ENCODE data around the gene FGFR2. TPM values are rescaled to one million over a fixed set of nuclear protein-coding genes. Genes with fewer than 3 reads are reported as not detected.

Gene FGFR2
- total and polyA plus RNA-seq, 2 experiments from 2014 or later, result 41.3 to 90.4 TPM

GRCh38 chr10:121459622-121460453 is 138.4 kb downstream of the FGFR2 start:
- Histone ChIP-seq H3K79me2 (no peaks in the 10 kb centered on the region), H3K4me3 (no peak overlapping the region), H3K9me2 (replicated peaks; ENCODE audit: insufficient read depth) (no peaks in the 10 kb centered on the region), H3K9me3 (ENCODE audit: low read depth) (no peaks in the 10 kb centered on the region), H3K27ac (no peak overlapping the region), H3K36me3 (replicated peaks; ENCODE audit: insufficient read depth, low read depth) (no peaks in the 10 kb centered on the region), H3K27me3 (no peaks in the 10 kb centered on the region), H3K4me2 (no peak overlapping the region), H4K20me1 (ENCODE audit: insufficient read depth, poor library complexity, severe bottlenecking) (no peaks in the 10 kb centered on the region), H3K4me1 (ENCODE audit: insufficient read depth) (peaks cover 6% of the 10 kb centered on the region), H2AFZ (no peak overlapping the region)
- 76% methylated on average over 17 of the region's 17 CpGs for WGBS (ENCODE audit: low lambda C conversion rate, missing lambda C conversion rate)
- DNase-seq (ENCODE audit: low spot score), result no peak
- no peak for TF ChIP-seq CTCF (IDR thresholded peaks at IDR 0.05; ENCODE audit: poor library complexity)
- no peak for TF ChIP-seq EZH2 (IDR thresholded peaks at IDR 0.05; ENCODE audit: borderline replicate concordance)
- TF ChIP-seq EZH2phosphoT487 (IDR thresholded peaks at IDR 0.05; ENCODE audit: low read depth, severe bottlenecking, unreplicated experiment), result no peak

DNA sequence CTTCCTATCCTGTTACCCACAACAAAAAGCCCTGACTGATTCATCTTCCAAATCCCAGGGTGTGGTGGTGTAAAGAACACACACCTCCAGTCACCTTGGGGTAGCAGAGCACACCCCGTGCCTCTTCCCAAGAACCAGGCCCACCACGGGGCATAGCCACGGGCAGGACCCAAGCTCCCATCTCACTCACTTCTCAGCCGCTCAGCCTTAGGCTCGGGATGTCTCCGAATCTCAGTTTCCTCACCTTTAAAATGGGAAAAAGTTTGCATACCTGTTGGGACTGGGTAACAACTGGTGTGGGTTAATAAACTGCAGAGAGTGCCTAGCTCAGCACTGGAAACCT is 139.0 kb downstream of the FGFR2 start:
- TF ChIP-seq EZH2 (IDR thresholded peaks at IDR 0.05; ENCODE audit: borderline replicate concordance) (no peak), CTCF (IDR thresholded peaks at IDR 0.05; ENCODE audit: poor library complexity) (no peak), EZH2phosphoT487 (IDR thresholded peaks at IDR 0.05; ENCODE audit: low read depth, severe bottlenecking, unreplicated experiment) (no peak)
- Histone ChIP-seq H3K4me3 (no peak overlapping the region), H3K9me3 (ENCODE audit: low read depth) (no peaks in the 10 kb centered on the region), H2AFZ (no peak overlapping the region), H3K4me1 (ENCODE audit: insufficient read depth) (peaks cover 6% of the 10 kb centered on the region), H3K27ac (no peak overlapping the region), H3K4me2 (no peak overlapping the region), H3K27me3 (no peaks in the 10 kb centered on the region), H4K20me1 (ENCODE audit: insufficient read depth, poor library complexity, severe bottlenecking) (no peaks in the 10 kb centered on the region), H3K9me2 (replicated peaks; ENCODE audit: insufficient read depth) (no peaks in the 10 kb centered on the region), H3K79me2 (no peaks in the 10 kb centered on the region), H3K36me3 (replicated peaks; ENCODE audit: insufficient read depth, low read depth) (no peaks in the 10 kb centered on the region)
- no peak for DNase-seq (ENCODE audit: low spot score)
- WGBS (ENCODE audit: low lambda C conversion rate, missing lambda C conversion rate), result 95% methylated on average over 6 of the region's 6 CpGs

- no peaks in the 10 kb centered on the region for H3K9me2 ChIP-seq (replicated peaks; ENCODE audit: insufficient read depth)
- no peak overlapping the region for H2AFZ ChIP-seq
- H3K27me3 ChIP-seq, result no peaks in the 10 kb centered on the region
- H3K9me3 ChIP-seq (ENCODE audit: low read depth), result no peaks in the 10 kb centered on the region
- no peaks in the 10 kb centered on the region for H4K20me1 ChIP-seq (ENCODE audit: insufficient read depth, poor library complexity, severe bottlenecking)
- 81% methylated on average over 3 of the region's 3 CpGs for WGBS (ENCODE audit: low lambda C conversion rate, missing lambda C conversion rate)
- H3K4me1 ChIP-seq (ENCODE audit: insufficient read depth), result peaks cover 14% of the 10 kb centered on the region
- no peaks in the 10 kb centered on the region for H3K36me3 ChIP-seq (replicated peaks; ENCODE audit: insufficient read depth, low read depth)
- H3K27ac ChIP-seq, result no peak overlapping the region
- H3K4me2 ChIP-seq, result no peak overlapping the region
- no peak overlapping the region for H3K4me3 ChIP-seq
- no peaks in the 10 kb centered on the region for H3K79me2 ChIP-seq
- TF ChIP-seq EZH2 (IDR thresholded peaks at IDR 0.05; ENCODE audit: borderline replicate concordance) (no peak), EZH2phosphoT487 (IDR thresholded peaks at IDR 0.05; ENCODE audit: low read depth, severe bottlenecking, unreplicated experiment) (no peak)
- DNase-seq (ENCODE audit: low spot score), result no peak
Observed at GRCh38 chr10:121457729-121458128, 140.5 kb downstream of the FGFR2 start.

GRCh38 chr10:121455377-121455776 is 142.9 kb downstream of the FGFR2 start:
- no peaks in the 10 kb centered on the region for H3K9me2 ChIP-seq (replicated peaks; ENCODE audit: insufficient read depth)
- peak overlapping the region; percentile 58 for H3K27ac ChIP-seq
- no peak overlapping the region for H3K4me3 ChIP-seq
- no peaks in the 10 kb centered on the region for H3K27me3 ChIP-seq
- peak overlapping the region; percentile 15 for H3K4me2 ChIP-seq
- 31% methylated on average over 5 of the region's 5 CpGs for WGBS (ENCODE audit: low lambda C conversion rate, missing lambda C conversion rate)
- H3K79me2 ChIP-seq, result no peaks in the 10 kb centered on the region
- peaks cover 26% of the 10 kb centered on the region for H3K4me1 ChIP-seq (ENCODE audit: insufficient read depth)
- H2AFZ ChIP-seq, result no peak overlapping the region
- TF ChIP-seq EZH2 (IDR thresholded peaks at IDR 0.05; ENCODE audit: borderline replicate concordance), result no peak
- TF ChIP-seq EZH2phosphoT487 (IDR thresholded peaks at IDR 0.05; ENCODE audit: low read depth, severe bottlenecking, unreplicated experiment), result no peak
- no peak for TF ChIP-seq CTCF (IDR thresholded peaks at IDR 0.05; ENCODE audit: poor library complexity)
- H3K36me3 ChIP-seq (replicated peaks; ENCODE audit: insufficient read depth, low read depth), result no peaks in the 10 kb centered on the region
- no peaks in the 10 kb centered on the region for H3K9me3 ChIP-seq (ENCODE audit: low read depth)
- DNase-seq (ENCODE audit: low spot score), result peak; percentile 26
- no peaks in the 10 kb centered on the region for H4K20me1 ChIP-seq (ENCODE audit: insufficient read depth, poor library complexity, severe bottlenecking)
